ENCODE measurements around the gene MSH5.
"Not testable (repeated sequence)": the region's sequence is repeated elsewhere in the genome, so short reads cannot be mapped to it uniquely, and the experiment has no call there.

Gene MSH5

DNA sequence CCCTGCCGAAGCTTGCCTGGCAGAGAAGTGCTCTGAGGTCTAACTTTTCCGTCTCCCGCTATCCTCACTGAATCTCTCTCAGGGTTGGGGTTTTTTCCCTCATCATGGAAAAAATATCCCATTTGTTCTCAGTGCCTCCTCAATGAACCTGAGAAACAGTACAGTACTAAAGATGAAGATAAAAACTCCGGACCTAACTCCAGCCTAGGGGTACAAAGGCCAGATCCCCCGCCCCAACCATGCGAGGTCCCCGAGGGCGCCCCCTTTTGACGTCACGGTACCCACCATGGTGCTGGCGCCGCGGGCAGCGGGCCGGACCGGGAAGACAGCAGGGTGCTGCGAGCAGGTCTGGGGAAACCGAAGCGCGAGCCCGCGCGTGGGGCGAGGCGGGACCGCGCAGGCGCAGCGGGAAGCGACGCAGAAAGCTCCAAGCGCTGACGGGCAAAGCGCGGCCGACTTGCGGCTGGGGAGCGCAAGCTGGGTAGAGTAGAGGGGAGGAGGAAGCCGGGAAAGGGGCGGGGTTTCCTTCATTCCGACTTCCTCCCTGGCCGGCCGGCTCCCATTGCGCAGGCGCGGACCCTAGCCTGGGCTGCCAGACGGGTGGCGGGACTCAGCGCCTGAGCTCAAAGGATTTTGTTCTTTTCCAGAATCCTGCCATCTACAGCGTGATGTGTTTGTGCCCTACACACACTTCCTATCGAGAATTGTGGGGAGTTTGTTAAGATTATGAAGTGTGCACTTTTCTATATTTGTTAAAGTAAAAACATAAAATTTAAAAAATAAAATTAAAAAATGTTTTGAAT lies 66.9 kb downstream of the MSH5 start, which contains the start of gene LSM2:
Gene LSM2 (minus strand): TSS at position 497 of the 803 bp plus-strand sequence. CDS start 209 bp downstream, at position 288.
- peak; percentile 99 for DNase-seq

DNA sequence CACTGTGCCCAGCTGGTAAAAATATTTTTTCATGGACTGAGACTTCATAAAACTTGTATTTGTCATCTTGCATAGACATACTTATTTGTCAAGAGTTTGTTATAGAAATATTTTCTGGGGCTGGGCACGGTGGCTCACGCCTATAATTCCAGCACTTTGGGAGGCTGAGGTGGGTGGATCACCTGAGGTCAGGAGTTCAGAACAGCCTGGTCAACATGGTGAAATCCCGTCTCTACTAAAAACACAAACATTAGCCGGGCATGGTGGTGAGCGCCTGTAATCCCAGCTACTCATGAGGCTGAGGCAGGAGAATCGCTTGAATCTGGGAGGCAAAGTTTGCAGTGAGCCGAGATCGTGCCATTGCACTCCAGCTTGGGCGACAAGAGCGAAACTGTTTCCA lies 68.8 kb downstream of the MSH5 start:
- DNase-seq = not testable (repeated sequence)

DNA sequence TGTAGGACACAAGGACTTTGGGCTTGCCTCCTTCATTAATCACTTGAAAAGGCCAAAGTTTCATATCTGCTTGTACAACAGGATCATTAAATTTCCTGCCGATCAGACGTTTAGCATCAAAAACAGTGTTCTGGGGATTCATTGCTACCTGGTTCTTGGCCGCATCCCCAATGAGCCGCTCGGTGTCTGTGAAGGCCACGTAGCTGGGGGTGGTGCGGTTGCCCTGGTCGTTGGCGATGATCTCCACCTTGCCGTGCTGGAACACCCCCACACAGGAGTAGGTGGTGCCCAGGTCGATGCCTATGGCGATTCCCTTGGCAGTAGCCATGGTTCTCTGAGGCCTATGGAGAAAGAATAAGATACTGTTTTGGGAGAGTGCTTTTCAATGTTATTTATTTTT lies 71.8 kb downstream of the MSH5 start:
- no peak for DNase-seq
